H1 (cell line): Measurements from ENCODE around the gene DOK7. TPM values are rescaled to one million over a fixed set of nuclear protein-coding genes. Genes with fewer than 3 reads are reported as not detected.

Source experiments
- CHD1 ChIP-seq: IDR thresholded peaks from 2 replicates; pipeline ENCODE4 v1.6.1; 2012; ENCODE audit warnings: low read depth, low read length, improper control_type of control experiment
- EZH2 ChIP-seq: fragments of 200-600 bp; sonication (generic); IDR thresholded peaks from 2 replicates; pipeline ENCODE4 v1.7.1; 2012; ENCODE audit warnings: low read depth, mild to moderate bottlenecking, moderate library complexity, low read length, inconsistent platforms; ENCODE audit not compliant: severe bottlenecking
- JUN ChIP-seq: IDR thresholded peaks from 2 replicates; pipeline ENCODE4 v1.6.1; 2011; ENCODE audit warnings: low read depth, mild to moderate bottlenecking, improper control_type of control experiment, low read length
- RAD21 ChIP-seq, 2 experiments: IDR thresholded peaks in 1 of 2; conservative IDR thresholded peaks in 1 of 2; 2 replicates each; pipeline ENCODE4 v1.6.1; 2011; ENCODE audit warnings: low read depth in 2 of 2, low read length in 2 of 2, improper control_type of control experiment in 1 of 2, inconsistent platforms in 1 of 2, mild to moderate bottlenecking in 1 of 2, moderate library complexity in 1 of 2
- RBBP5 ChIP-seq: IDR thresholded peaks from 2 replicates; pipeline ENCODE4 v1.7.1; 2012; ENCODE audit warnings: low read depth, mild to moderate bottlenecking, inconsistent platforms, low read length, moderate library complexity, borderline replicate concordance
- polyA plus RNA-seq, 7 experiments: library from polyadenylated mRNA; depleted of rRNA in 3 of 7; stranded (reverse) in 5 of 7; unstranded in 2 of 7; fragments of >200 nt in 5 of 7; fragments of 200-250 nt in 2 of 7; gene quantifications; 1 replicate in 5 of 7; 2 replicates in 1 of 7; 4 replicates in 1 of 7; pipeline versions ENCODE4 v1.2.1 to v1.2.3, GENCODE V29; 2011 to 2013; ENCODE audit warnings: missing spikeins in 2 of 7, mixed read lengths in 2 of 7
- total RNA-seq: library from RNA; stranded (reverse); fragmentation: NEBNext Ultra II Directional; extraction: Animal tissue kit (Norgen Biotek cat#: 25700); gene quantifications from 2 replicates; pipeline ENCODE4 v1.2.1, GENCODE V29; 2021
- TF ChIP-seq, protein P1 (sequence below): IDR thresholded peaks from 2 replicates; pipeline ENCODE4 v1.6.1; 2012; ENCODE audit warnings: low read length, inconsistent platforms

DOK7 gene
- total and polyA plus RNA-seq, 2 of the 8 experiments (the other 6 are each of a cell fraction or from before 2014, with no cell fraction given), result 0.32 TPM; not detected in 1

GRCh38 chr4:3505231-3505630 is 42.1 kb downstream of the DOK7 start (continued):
- TF ChIP-seq, protein P1, sequence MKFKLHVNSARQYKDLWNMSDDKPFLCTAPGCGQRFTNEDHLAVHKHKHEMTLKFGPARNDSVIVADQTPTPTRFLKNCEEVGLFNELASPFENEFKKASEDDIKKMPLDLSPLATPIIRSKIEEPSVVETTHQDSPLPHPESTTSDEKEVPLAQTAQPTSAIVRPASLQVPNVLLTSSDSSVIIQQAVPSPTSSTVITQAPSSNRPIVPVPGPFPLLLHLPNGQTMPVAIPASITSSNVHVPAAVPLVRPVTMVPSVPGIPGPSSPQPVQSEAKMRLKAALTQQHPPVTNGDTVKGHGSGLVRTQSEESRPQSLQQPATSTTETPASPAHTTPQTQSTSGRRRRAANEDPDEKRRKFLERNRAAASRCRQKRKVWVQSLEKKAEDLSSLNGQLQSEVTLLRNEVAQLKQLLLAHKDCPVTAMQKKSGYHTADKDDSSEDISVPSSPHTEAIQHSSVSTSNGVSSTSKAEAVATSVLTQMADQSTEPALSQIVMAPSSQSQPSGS, result no peak
- TF ChIP-seq EZH2 (no peak), JUN (no peak), RBBP5 (no peak), RAD21 (IDR thresholded peaks at IDR 0.05 in 1 of 2, conservative IDR thresholded peaks at IDR 0.05 in 1 of 2; ENCODE audit: low read depth in 2 of 2, low read length in 2 of 2) (no peak), CHD1 (no peak)
